HepG2 (cell line): ENCODE measurements around the gene KCNIP4. TPM values are rescaled to one million over a fixed set of nuclear protein-coding genes. Genes with fewer than 3 reads are reported as not detected.

Source experiments
- ATAC-seq: fragments of 200-7000 bp; cut with Tn5 transposase; 3 replicates; pipeline ENCODE4 v1.9.1; 2020; ENCODE audit warnings: mild to moderate bottlenecking, moderate library complexity
- BruUV-seq: library from RNA; stranded (reverse); fragments of 400-500 nt; replicated peaks from 2 replicates; lab custom pipeline; 2021; lab: Mats Ljungman, UMichigan
- CTCF ChIA-PET: fragments of 300-600 bp; formaldehyde crosslinking; extraction: SDS; loops from one replicate; lab custom pipeline; 2021; ENCODE audit warnings: low total read pairs, inconsistent platforms, low intra/inter-chr PET ratio; lab: Yijun Ruan, JAX
- POLR2A ChIA-PET: fragments of 350-600 bp; sonication (Branson Sonifier 250); formaldehyde crosslinking; loops from one replicate; lab custom pipeline; 2020; ENCODE audit warnings: antibody characterized with exemption, inconsistent platforms; lab: Yijun Ruan, JAX
- DNase-seq: peaks from one replicate; pipeline ENCODE4 v3.0.0-alpha.2; 2015; ENCODE audit warnings: low spot score
- FAIRE-seq: peaks from 3 replicates; lab custom pipeline; 2011; peaks lifted over from hg19 to GRCh38; lab: Jason Lieb, UNC
- H2AFZ ChIP-seq: one replicate; pipeline ENCODE4 v1.6.1; 2011; ENCODE audit warnings: low read length, inconsistent platforms
- H3K27ac ChIP-seq: fragments of 300-600 bp; 3 replicates; pipeline ENCODE4 v1.8.0; 2011; ENCODE audit warnings: mixed run types, mild to moderate bottlenecking, mixed read lengths, low read length, inconsistent platforms; ENCODE audit not compliant: insufficient read depth; ENCODE audit errors: extremely low read length
- H3K27me3 ChIP-seq, 2 experiments: fragments of 200-600 bp in 1 of 2; 2 replicates in 1 of 2; 3 replicates in 1 of 2; pipeline versions ENCODE4 v1.6.0 to v1.8.0; 2011; ENCODE audit warnings: low read length in 2 of 2, mild to moderate bottlenecking in 2 of 2, moderate library complexity in 2 of 2, inconsistent platforms in 1 of 2; ENCODE audit not compliant: insufficient read depth in 2 of 2, control insufficient read depth in 1 of 2
- H3K36me3 ChIP-seq, 2 experiments: fragments of 200-600 bp in 1 of 2; replicated peaks in 1 of 2; 2 replicates in 1 of 2; 3 replicates in 1 of 2; pipeline versions ENCODE4 v1.5.1 to v1.8.0; 2011; ENCODE audit warnings: low read length in 2 of 2, inconsistent platforms in 1 of 2; ENCODE audit not compliant: insufficient read depth in 2 of 2, control insufficient read depth in 1 of 2
- H3K4me1 ChIP-seq: 2 replicates; pipeline ENCODE4 v1.5.1; 2012; ENCODE audit warnings: low read length, inconsistent platforms; ENCODE audit not compliant: insufficient read depth
- H3K4me2 ChIP-seq: 2 replicates; pipeline ENCODE4 v1.6.0; 2011; ENCODE audit warnings: low read depth, low read length, inconsistent platforms
- H3K4me3 ChIP-seq, 3 experiments: fragments of 200-600 bp in 1 of 3; sonication (generic), shearing (Covaris generic) in 1 of 3; replicated peaks in 1 of 3; 2 replicates each; pipeline ENCODE4 v1.5.1; 2011 to 2016; ENCODE audit warnings: low read length in 3 of 3, inconsistent platforms in 2 of 3, low read depth in 2 of 3, mild to moderate bottlenecking in 2 of 3, control low read depth in 1 of 3, mixed read lengths in 1 of 3; ENCODE audit not compliant: insufficient read depth in 1 of 3
- H3K79me2 ChIP-seq: one replicate; pipeline ENCODE4 v1.6.1; 2011; ENCODE audit warnings: low read length, inconsistent platforms; ENCODE audit not compliant: insufficient read depth
- H3K9ac ChIP-seq: 2 replicates; pipeline ENCODE4 v1.6.0; 2011; ENCODE audit warnings: mild to moderate bottlenecking, low read depth, low read length, inconsistent platforms; ENCODE audit not compliant: insufficient read depth
- H3K9me3 ChIP-seq: 2 replicates; pipeline ENCODE4 v1.5.1; 2012; ENCODE audit warnings: mild to moderate bottlenecking, low read length
- H4K20me1 ChIP-seq: 2 replicates; pipeline ENCODE4 v1.6.0; 2011; ENCODE audit warnings: inconsistent platforms, mild to moderate bottlenecking, low read length, moderate library complexity; ENCODE audit not compliant: insufficient read depth
- CTCF ChIP-seq: sonication (generic); formaldehyde crosslinking; IDR thresholded peaks from 2 replicates; pipeline ENCODE4 v1.5.0; 2020; ENCODE audit warnings: mild to moderate bottlenecking, missing genetic modification reagents, moderate library complexity
- SMC3 ChIP-seq: IDR thresholded peaks from 2 replicates; pipeline ENCODE4 v1.6.1; 2011; ENCODE audit warnings: low read length, improper control_type of control experiment
- SRSF4 ChIP-seq: fragments of 200-400 bp; formaldehyde crosslinking; IDR thresholded peaks from one replicate; pipeline ENCODE4 v1.6.1; 2018; ENCODE audit warnings: mild to moderate bottlenecking, low read depth, low read length, moderate library complexity; ENCODE audit not compliant: poor library complexity, severe bottlenecking
- STAG1 ChIP-seq: sonication (generic); formaldehyde crosslinking; IDR thresholded peaks from 2 replicates; pipeline ENCODE4 v1.4.0; 2020; ENCODE audit warnings: missing genetic modification reagents
- TEAD3 ChIP-seq: optimal IDR thresholded peaks from 2 replicates; pipeline ENCODE3; 2016; ENCODE audit warnings: borderline replicate concordance
- ZBTB49 ChIP-seq: sonication (generic); formaldehyde crosslinking; IDR thresholded peaks from 2 replicates; pipeline ENCODE4 v1.4.0; 2020; ENCODE audit warnings: missing genetic modification reagents, borderline replicate concordance
- ZNF777 ChIP-seq: sonication (generic); formaldehyde crosslinking; IDR thresholded peaks from 2 replicates; pipeline ENCODE4 v1.4.0; 2020; ENCODE audit warnings: missing genetic modification reagents
- ZNF792 ChIP-seq: IDR thresholded peaks from 2 replicates; pipeline ENCODE4 v1.6.1; 2016
- WGBS: methylation state at CpG from one replicate; pipeline ENCODE4 v1.1.6; 2017; ENCODE audit warnings: low lambda C conversion rate; 5-methylcytosine and 5-hydroxymethylcytosine counted together
- in situ Hi-C: cut with HindIII; loops from 2 replicates; pipeline ENCODE4 v1.10.0; 2017; ENCODE audit warnings: low pct_unique_long_range_greater_than_20kb; ENCODE audit not compliant: extremely low pct_ligation_motif_present
- intact Hi-C: fragments of 100-400 bp; cut with micrococcal nuclease; formaldehyde crosslinking; loops from one replicate; pipeline ENCODE4 v1.10.0; 2022; ENCODE audit not compliant: unreplicated experiment
- polyA plus RNA-seq, 8 experiments: library from polyadenylated mRNA; depleted of rRNA in 3 of 8; stranded (reverse) in 7 of 8; unstranded in 1 of 8; fragments of >200 nt; fragmentation: Illumina TruSeq in 4 of 8; extraction: Trizol in 4 of 8; gene quantifications; 2 replicates each; pipeline versions ENCODE4 v1.2.1 to v1.2.3, GENCODE V29; 2011 to 2016; ENCODE audit warnings: low read depth in 4 of 8, missing spikeins in 1 of 8, mixed read lengths in 1 of 8; ENCODE audit not compliant: insufficient read depth in 1 of 8
- total RNA-seq, 5 experiments: library from RNA; depleted of rRNA; stranded (reverse); fragments of >200 nt; fragmentation: Illumina TruSeq; extraction: Trizol; gene quantifications; 2 replicates each; pipeline ENCODE4 v1.2.3, GENCODE V29; 2016; ENCODE audit warnings: low read depth in 1 of 5

Gene KCNIP4
- total and polyA plus RNA-seq, 2 of the 13 experiments (the other 11 are each of a cell fraction or from before 2014, with no cell fraction given), result 0.09 TPM; not detected in 1

GRCh38 chr4:20773144-20773997, 1175.2 kb downstream of the KCNIP4 start:
- peak overlapping the region; percentile 39; the same call in 1 of the 2 replicates for H3K4me2 ChIP-seq
- intact Hi-C loops, result loop anchor here (1.0 kb wide), 2 partner anchors 696 to 995 kb away; no protein-coding TSS in a partner anchor
- H3K4me3 ChIP-seq, result no peak overlapping the region
- DNase-seq (peak; percentile 40), ATAC-seq (peak; percentile 98), FAIRE-seq (peak; percentile 56)
- H3K4me1 ChIP-seq, result no peaks in the 10 kb centered on the region
- no peaks in the 10 kb centered on the region for H3K9me3 ChIP-seq
- no TSS peak for BruUV-seq
- H3K27me3 ChIP-seq, result peaks cover 0 to 2% of the 10 kb centered on the region in 2 experiments; a peak in 1 of 5 replicates
- in situ Hi-C loops, result loop anchor here (5.0 to 25.0 kb wide), 3 partner anchors 361 to 989 kb away; no protein-coding TSS in a partner anchor
- TF ChIP-seq ZBTB49 (CRISPR knock-in tag) (no peak), CTCF (CRISPR knock-in tag) (peak; percentile 78), SMC3 (peak; percentile 64), ZNF792 (CRISPR knock-in tag) (no peak), ZNF777 (CRISPR knock-in tag) (peak; percentile 53; the same call in 1 of the 2 replicates), STAG1 (peak; percentile 73), SRSF4 (no peak), TEAD3 (CRISPR knock-in tag) (peak; percentile 34)
- H3K9ac ChIP-seq, result no peak overlapping the region
- H3K27ac ChIP-seq, result no peak overlapping the region
- H2AFZ ChIP-seq, result peak overlapping the region; percentile 92
- 23% methylated on average over 14 of the region's 14 CpGs for WGBS
- ChIA-PET POLR2A (no interaction called here), CTCF (interaction anchor here (1.9 to 2.7 kb wide), 2 partner anchors 696 to 995 kb away, joined by 9 to 11 read pairs; no protein-coding TSS in a partner anchor)
- H4K20me1 ChIP-seq, result no peaks in the 10 kb centered on the region
- H3K79me2 ChIP-seq, result no peaks in the 10 kb centered on the region
- H3K36me3 ChIP-seq, result no peaks in the 10 kb centered on the region
